ENCODE data around the gene TMEM196. TPM values are rescaled to one million over a fixed set of nuclear protein-coding genes. Genes with fewer than 3 reads are reported as not detected.
A peak's percentile ranks its signal among the peaks of the same experiment; 100 is the strongest.

The TMEM196 gene
- total RNA-seq: not detected in 2 replicates
- not detected for total RNA-seq (2013)
- not detected in 2 replicates for polyA plus RNA-seq
- not detected in 2 replicates for polyA minus RNA-seq

- ATAC-seq (ENCODE audit: low read depth): no peak
These were observed at the start of gene TMEM196 for GRCh38 chr7:19772841-19773760. Gene TMEM196, minus strand, starts transcription at chr7:19773617. Its CDS starts 921 bp downstream, at chr7:19772696.

More at GRCh38 chr7:19772841-19773760, at the start of gene TMEM196:
- no peak for TF ChIP-seq EZH2 (IDR thresholded peaks at IDR 0.05; ENCODE audit: borderline replicate concordance, insufficient read depth, low read depth, low read length, poor library complexity, severe bottlenecking)
- no peak for TF ChIP-seq CTCF (IDR thresholded peaks at IDR 0.05)
- H3K27ac ChIP-seq (ENCODE audit: low read length in 2 of 2): no peak within 1 kb of the TSS
- no peak within 1 kb of the TSS for H3K9ac ChIP-seq (ENCODE audit: low read length)
- no peaks in the 10 kb centered on the region for H3K36me3 ChIP-seq (replicated peaks in 1 of 2; ENCODE audit: control extremely low read depth in 1 of 2, control insufficient read depth in 1 of 2, extremely low read depth in 1 of 2, insufficient read depth in 2 of 2, low read length in 1 of 2)
- ChIA-PET CTCF (interaction anchor here (1.2 to 1.5 kb wide), 4 partner anchors 15 to 538 kb away, joined by 3 to 5 read pairs (median 3); no protein-coding TSS in a partner anchor), POLR2A (no interaction called here)
- H3K4me3 Mint-ChIP-seq: peak within 1 kb of the TSS; percentile 51
- H3K9me3 ChIP-seq (ENCODE audit: control extremely low read depth in 1 of 3, control insufficient read depth in 2 of 3, insufficient read depth in 1 of 3, low read length in 2 of 3): no peaks in the 10 kb centered on the region
- DNase-seq: peak; percentile 5
- H4K20me1 ChIP-seq (ENCODE audit: control insufficient read depth, insufficient read depth, low read length, poor library complexity, severe bottlenecking): no peaks in the 10 kb centered on the region
- H3K4me2 ChIP-seq (replicated peaks; ENCODE audit: low read depth, low read length, poor library complexity, severe bottlenecking): peak within 1 kb of the TSS; percentile 49
- H2AFZ ChIP-seq (ENCODE audit: insufficient read depth, low read depth, low read length, poor library complexity, severe bottlenecking): peak within 1 kb of the TSS; percentile 51
- H3K27me3 ChIP-seq (replicated peaks in 1 of 4; ENCODE audit: control extremely low read depth in 1 of 4, control insufficient read depth in 3 of 4, insufficient read depth in 4 of 4, low read length in 3 of 4): peaks cover 0 to 40% (median 24%) of the 10 kb centered on the region in 4 experiments
- H3K9me3 Mint-ChIP-seq (ENCODE audit: insufficient read depth): no peaks in the 10 kb centered on the region
- no peaks in the 10 kb centered on the region for H3K79me2 ChIP-seq (ENCODE audit: control insufficient read depth, insufficient read depth, low read length)
- H3K27ac Mint-ChIP-seq: no peak within 1 kb of the TSS
- intact Hi-C loops (cut with micrococcal nuclease): no loop called here
- H3K4me3 ChIP-seq (ENCODE audit: control extremely low read depth in 1 of 5, extremely low read depth in 1 of 5, insufficient read depth in 1 of 5, low read depth in 2 of 5, low read length in 4 of 5): peak within 1 kb of the TSS in 1 of 5 experiments; percentile 6
- H3K4me1 ChIP-seq (ENCODE audit: control insufficient read depth in 2 of 2, insufficient read depth in 2 of 2, low read length in 2 of 2): peaks cover 7 to 16% of the 10 kb centered on the region in 2 donors
- WGBS (ENCODE audit: insufficient coverage): 4% methylated on average over 36 of the region's 49 CpGs
- peaks cover 38% of the 10 kb centered on the region for H3K27me3 Mint-ChIP-seq
- H3K4me1 Mint-ChIP-seq: peaks cover 14% of the 10 kb centered on the region
